K562 (cell line): ENCODE results near the gene ARSI. TPM values are rescaled to one million over a fixed set of nuclear protein-coding genes. Genes with fewer than 3 reads are reported as not detected.

Source experiments
- ATAC-seq: fragments of 200-7000 bp; cut with Tn5 transposase; 3 replicates; pipeline ENCODE4 v1.9.1; 2020; ENCODE audit warnings: moderate library complexity
- BruUV-seq: library from RNA; stranded (reverse); fragments of 400-500 nt; replicated peaks from 2 replicates; lab custom pipeline; 2021; lab: Mats Ljungman, UMichigan
- CTCF ChIA-PET: fragments of 300-600 bp; formaldehyde crosslinking; extraction: SDS; loops from one replicate; lab custom pipeline; 2021; ENCODE audit warnings: low intra/inter-chr PET ratio; lab: Yijun Ruan, JAX
- POLR2A ChIA-PET: fragments of 300-600, 350-650 bp; sonication (Branson Sonifier 250); formaldehyde crosslinking; extraction: SDS; loops from one replicate; lab custom pipeline; 2021; ENCODE audit warnings: antibody characterized with exemption, inconsistent platforms; lab: Yijun Ruan, JAX
- DNase-seq, 4 experiments: peaks; one replicate each; pipeline versions ENCODE4 v3.0.0 to v3.0.0-alpha.2; 2011 to 2018; ENCODE audit warnings: low spot score in 3 of 4, mixed read lengths in 3 of 4; ENCODE audit errors: extremely low read depth in 1 of 4
- FAIRE-seq: peaks from 2 replicates; lab custom pipeline; 2011; peaks lifted over from hg19 to GRCh38; lab: Jason Lieb, UNC
- H2AFZ ChIP-seq: 2 replicates; pipeline ENCODE4 v1.6.0; 2011; ENCODE audit warnings: low read depth, low read length, control low read depth, inconsistent platforms
- H3K27ac ChIP-seq: fragments of 200-600 bp; 3 replicates; pipeline ENCODE4 v1.8.0; 2011; ENCODE audit warnings: low read depth, mild to moderate bottlenecking, control low read depth, inconsistent platforms, low read length, moderate library complexity, mixed read lengths; ENCODE audit errors: extremely low read depth
- H3K27me3 ChIP-seq, 2 experiments: fragments of 300-600 bp in 1 of 2; 2 replicates in 1 of 2; 3 replicates in 1 of 2; pipeline versions ENCODE4 v1.6.0 to v1.8.0; 2011; ENCODE audit warnings: inconsistent platforms in 2 of 2, low read length in 2 of 2, mild to moderate bottlenecking in 1 of 2, mixed read lengths in 1 of 2, moderate library complexity in 1 of 2; ENCODE audit not compliant: control insufficient read depth in 2 of 2, insufficient read depth in 2 of 2
- H3K36me3 ChIP-seq: fragments of 300-600 bp; 3 replicates; pipeline ENCODE4 v1.8.0; 2011; ENCODE audit warnings: mild to moderate bottlenecking, low read length, inconsistent platforms; ENCODE audit not compliant: control insufficient read depth, insufficient read depth
- H3K4me1 ChIP-seq, 2 experiments: fragments of 200-600 bp in 1 of 2; replicated peaks in 1 of 2; 2 replicates in 1 of 2; 3 replicates in 1 of 2; pipeline versions ENCODE4 v1.5.1 to v1.8.0; 2011; ENCODE audit warnings: inconsistent platforms in 2 of 2, low read length in 2 of 2, mild to moderate bottlenecking in 1 of 2, mixed read lengths in 1 of 2, moderate library complexity in 1 of 2; ENCODE audit not compliant: control insufficient read depth in 2 of 2, insufficient read depth in 2 of 2
- H3K4me2 ChIP-seq: 2 replicates; pipeline ENCODE4 v1.6.1; 2011; ENCODE audit warnings: low read length, control low read depth, inconsistent platforms, mixed read lengths; ENCODE audit not compliant: insufficient read depth
- H3K4me3 ChIP-seq: fragments of 200-600 bp; sonication (generic), shearing (Covaris generic); 2 replicates; pipeline ENCODE4 v1.5.1; 2016; ENCODE audit warnings: control low read depth, inconsistent platforms
- H3K79me2 ChIP-seq: fragments of 200-600 bp; 3 replicates; pipeline ENCODE4 v1.8.0; 2011; ENCODE audit warnings: low read length, inconsistent platforms; ENCODE audit not compliant: control insufficient read depth, insufficient read depth
- H3K9ac ChIP-seq, 2 experiments: 2 replicates each; pipeline versions ENCODE4 v1.6.0 to v1.6.1; 2011; ENCODE audit warnings: low read depth in 2 of 2, low read length in 2 of 2, control low read depth in 1 of 2, inconsistent platforms in 1 of 2, mild to moderate bottlenecking in 1 of 2, mixed read lengths in 1 of 2; ENCODE audit not compliant: insufficient read depth in 1 of 2
- H3K9me1 ChIP-seq: one replicate; pipeline ENCODE4 v1.6.0; 2011; ENCODE audit warnings: inconsistent platforms, mild to moderate bottlenecking, low read length, moderate library complexity; ENCODE audit not compliant: control insufficient read depth, insufficient read depth
- H3K9me3 ChIP-seq: replicated peaks from 2 replicates; pipeline ENCODE4 v1.5.1; 2011; ENCODE audit warnings: low read depth, low read length, inconsistent platforms; ENCODE audit not compliant: control insufficient read depth, insufficient read depth
- H4K20me1 ChIP-seq: replicated peaks from 2 replicates; pipeline ENCODE4 v1.6.1; 2011; ENCODE audit warnings: low read length, inconsistent platforms, mixed read lengths; ENCODE audit not compliant: control insufficient read depth, insufficient read depth
- ARID1B ChIP-seq: fragments of 450-650 bp; IDR thresholded peaks from 2 replicates; pipeline ENCODE4 v1.6.1; 2016; ENCODE audit warnings: antibody characterized with exemption, mild to moderate bottlenecking, inconsistent platforms
- ATF2 ChIP-seq: sonication (generic); formaldehyde crosslinking; IDR thresholded peaks from 2 replicates; pipeline ENCODE4 v1.8.1; 2022; ENCODE audit warnings: missing genetic modification reagents
- CBX8 ChIP-seq: fragments of 200-600 bp; sonication (generic); IDR thresholded peaks from 2 replicates; pipeline ENCODE4 v1.6.1; 2012; ENCODE audit warnings: borderline replicate concordance, mixed run types, low read depth, mild to moderate bottlenecking, moderate library complexity, mixed read lengths, low read length, control low read depth, inconsistent platforms; ENCODE audit not compliant: poor library complexity, severe bottlenecking; ENCODE audit errors: extremely low read depth
- CCAR2 ChIP-seq: fragments of 200-400 bp; formaldehyde crosslinking; IDR thresholded peaks from 2 replicates; pipeline ENCODE4 v1.6.1; 2017; ENCODE audit warnings: mild to moderate bottlenecking, low read depth, low read length
- CHD2 ChIP-seq: IDR thresholded peaks from 2 replicates; pipeline ENCODE4 v1.6.1; 2011; ENCODE audit warnings: low read depth, low read length
- DEAF1 ChIP-seq: fragments of 450-650 bp; formaldehyde crosslinking; IDR thresholded peaks from 2 replicates; pipeline ENCODE4 v1.4.0; 2020; ENCODE audit warnings: mild to moderate bottlenecking, moderate library complexity
- HNRNPH1 ChIP-seq: fragments of 200-400 bp; formaldehyde crosslinking; optimal IDR thresholded peaks from 2 replicates; pipeline ENCODE3; 2017; ENCODE audit warnings: low read depth, mild to moderate bottlenecking, low read length, moderate library complexity
- NCOA4 ChIP-seq: fragments of 450-650 bp; IDR thresholded peaks from 2 replicates; pipeline ENCODE4 v1.6.1; 2018; ENCODE audit warnings: mild to moderate bottlenecking; ENCODE audit not compliant: partially characterized antibody
- SNRNP70 ChIP-seq: fragments of 200-400 bp; formaldehyde crosslinking; optimal IDR thresholded peaks from 2 replicates; pipeline ENCODE3; 2017; ENCODE audit warnings: low read depth, low read length
- VEZF1 ChIP-seq: fragments of 200-800 bp; sonication (Bioruptor generic); IDR thresholded peaks from 2 replicates; pipeline ENCODE4 v1.6.1; 2017; ENCODE audit warnings: missing genetic modification characterization, missing compliant biosample characterization
- ZNF217 ChIP-seq: sonication (generic); formaldehyde crosslinking; IDR thresholded peaks from 2 replicates; pipeline ENCODE4 v1.8.0; 2022; ENCODE audit warnings: mild to moderate bottlenecking, missing genetic modification reagents
- ZNF699 ChIP-seq: fragments of 250-450 bp; sonication (Bioruptor Pico); IDR thresholded peaks from 2 replicates; pipeline ENCODE4 v1.8.0; 2021; ENCODE audit warnings: mild to moderate bottlenecking, moderate library complexity; ENCODE audit not compliant: insufficient replicate concordance
- whole genome bisulfite sequencing: fragments of 100-300 bp; shearing (Covaris generic); methylation state at CpG from one replicate; pipeline ENCODE4 v1.1.6; 2016; ENCODE audit warnings: low coverage, mixed read lengths; ENCODE audit not compliant: insufficient coverage; ENCODE audit errors: missing lambda C conversion rate; 5-methylcytosine and 5-hydroxymethylcytosine counted together
- in situ Hi-C: fragments of 300-500 bp; cut with MboI; formaldehyde crosslinking; loops from 4 replicates; pipeline ENCODE4 v1.15.0; 2018; ENCODE audit warnings: inconsistent platforms, mixed read lengths
- intact Hi-C: fragments of 100-400 bp; cut with micrococcal nuclease; formaldehyde crosslinking; loops from 2 replicates; pipeline ENCODE4 v1.14.2; 2022
- polyA plus RNA-seq, 8 experiments: library from polyadenylated mRNA; depleted of rRNA in 4 of 8; stranded (reverse) in 5 of 8; unstranded in 3 of 8; fragments of >200 nt; fragmentation: Nextera tagmentation in 2 of 8; fragmentation: Illumina TruSeq in 1 of 8; extraction: Ambion mirVana in 2 of 8; extraction: Trizol in 1 of 8; gene quantifications; 2 replicates each; pipeline versions ENCODE4 v1.2.1 to v1.2.3, GENCODE V29; 2011 to 2014; ENCODE audit warnings: inconsistent platforms in 1 of 8, missing spikeins in 1 of 8
- total RNA-seq, 7 experiments: library from RNA; depleted of rRNA in 6 of 7; stranded (reverse); fragments of >200 nt in 6 of 7; fragmentation: Illumina TruSeq in 2 of 7; extraction: Trizol in 2 of 7; gene quantifications; 2 replicates each; pipeline versions ENCODE4 v1.2.1 to v1.2.3, GENCODE V29; 2011 to 2021; ENCODE audit warnings: low replicate concordance in 1 of 7
- TF ChIP-seq, protein P1 (sequence below): fragments of 250-450 bp; sonication (Bioruptor Pico); IDR thresholded peaks from 2 replicates; pipeline ENCODE4 v1.8.0; 2022; ENCODE audit warnings: inconsistent platforms, mild to moderate bottlenecking, moderate library complexity, borderline replicate concordance
- TF ChIP-seq, protein P2 (sequence below): fragments of 450-650 bp; formaldehyde crosslinking; IDR thresholded peaks from 2 replicates; pipeline ENCODE4 v1.4.0; 2022; ENCODE audit warnings: missing genetic modification characterization

ARSI gene
- total and polyA plus RNA-seq, 9 of the 15 experiments (the other 6 are each of a cell fraction or from before 2014, with no cell fraction given) = 0.04 to 0.07 TPM; not detected in 7

GRCh38 chr5:150325426-150325825, 22.7 kb upstream of the ARSI start:
- POLR2A ChIA-PET = no interaction called here
- Histone ChIP-seq H3K9me1 (no peaks in the 10 kb centered on the region), H3K4me3 (no peak overlapping the region), H3K4me2 (no peak overlapping the region), H4K20me1 (peaks cover 2% of the 10 kb centered on the region; the same call in 1 of the 2 replicates), H3K9me3 (no peaks in the 10 kb centered on the region; the same call in 1 of the 2 replicates), H3K27ac (no peak overlapping the region), H3K27me3 (peaks cover 2 to 30% of the 10 kb centered on the region in 2 experiments; a peak in 2 of 5 replicates), H3K9ac (no peak overlapping the region; a peak in 2 of 4 replicates), H3K79me2 (no peaks in the 10 kb centered on the region), H2AFZ (no peak overlapping the region), H3K36me3 (no peaks in the 10 kb centered on the region), H3K4me1 (peaks cover 0 to 9% of the 10 kb centered on the region in 2 experiments; a peak in 3 of 5 replicates)
- no peak for FAIRE-seq
- WGBS = no CpG with 5 or more reads among the region's 4 CpGs
- BruUV-seq = no TSS peak
- intact Hi-C loops = no loop called here
- no peak for ATAC-seq
- CTCF ChIA-PET = no interaction called here
- DNase-seq = no peak
- in situ Hi-C loops = no loop called here
- TF ChIP-seq DEAF1 (CRISPR knock-in tag) (no peak), CBX8 (no peak), ZNF217 (CRISPR knock-in tag) (no peak), CCAR2 (no peak), NCOA4 (no peak), HNRNPH1 (no peak), ARID1B (no peak), VEZF1 (CRISPR knock-in tag) (no peak), CHD2 (no peak), SNRNP70 (no peak), ZNF699 (CRISPR knock-in tag) (no peak), ATF2 (CRISPR knock-in tag) (no peak)
- TF ChIP-seq, protein P1, sequence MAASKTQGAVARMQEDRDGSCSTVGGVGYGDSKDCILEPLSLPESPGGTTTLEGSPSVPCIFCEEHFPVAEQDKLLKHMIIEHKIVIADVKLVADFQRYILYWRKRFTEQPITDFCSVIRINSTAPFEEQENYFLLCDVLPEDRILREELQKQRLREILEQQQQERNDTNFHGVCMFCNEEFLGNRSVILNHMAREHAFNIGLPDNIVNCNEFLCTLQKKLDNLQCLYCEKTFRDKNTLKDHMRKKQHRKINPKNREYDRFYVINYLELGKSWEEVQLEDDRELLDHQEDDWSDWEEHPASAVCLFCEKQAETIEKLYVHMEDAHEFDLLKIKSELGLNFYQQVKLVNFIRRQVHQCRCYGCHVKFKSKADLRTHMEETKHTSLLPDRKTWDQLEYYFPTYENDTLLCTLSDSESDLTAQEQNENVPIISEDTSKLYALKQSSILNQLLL (CRISPR knock-in tag) = no peak
- TF ChIP-seq, protein P2, sequence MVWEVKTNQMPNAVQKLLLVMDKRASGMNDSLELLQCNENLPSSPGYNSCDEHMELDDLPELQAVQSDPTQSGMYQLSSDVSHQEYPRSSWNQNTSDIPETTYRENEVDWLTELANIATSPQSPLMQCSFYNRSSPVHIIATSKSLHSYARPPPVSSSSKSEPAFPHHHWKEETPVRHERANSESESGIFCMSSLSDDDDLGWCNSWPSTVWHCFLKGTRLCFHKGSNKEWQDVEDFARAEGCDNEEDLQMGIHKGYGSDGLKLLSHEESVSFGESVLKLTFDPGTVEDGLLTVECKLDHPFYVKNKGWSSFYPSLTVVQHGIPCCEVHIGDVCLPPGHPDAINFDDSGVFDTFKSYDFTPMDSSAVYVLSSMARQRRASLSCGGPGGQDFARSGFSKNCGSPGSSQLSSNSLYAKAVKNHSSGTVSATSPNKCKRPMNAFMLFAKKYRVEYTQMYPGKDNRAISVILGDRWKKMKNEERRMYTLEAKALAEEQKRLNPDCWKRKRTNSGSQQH = no peak
